ENCODE results near the gene CERS1. TPM values are rescaled to one million over a fixed set of nuclear protein-coding genes. Genes with fewer than 3 reads are reported as not detected.
A peak's percentile ranks its signal among the peaks of the same experiment; 100 is the strongest.

The CERS1 gene
- total and polyA plus RNA-seq, 4 donors, result 0.28 TPM; not detected in 3

DNA sequence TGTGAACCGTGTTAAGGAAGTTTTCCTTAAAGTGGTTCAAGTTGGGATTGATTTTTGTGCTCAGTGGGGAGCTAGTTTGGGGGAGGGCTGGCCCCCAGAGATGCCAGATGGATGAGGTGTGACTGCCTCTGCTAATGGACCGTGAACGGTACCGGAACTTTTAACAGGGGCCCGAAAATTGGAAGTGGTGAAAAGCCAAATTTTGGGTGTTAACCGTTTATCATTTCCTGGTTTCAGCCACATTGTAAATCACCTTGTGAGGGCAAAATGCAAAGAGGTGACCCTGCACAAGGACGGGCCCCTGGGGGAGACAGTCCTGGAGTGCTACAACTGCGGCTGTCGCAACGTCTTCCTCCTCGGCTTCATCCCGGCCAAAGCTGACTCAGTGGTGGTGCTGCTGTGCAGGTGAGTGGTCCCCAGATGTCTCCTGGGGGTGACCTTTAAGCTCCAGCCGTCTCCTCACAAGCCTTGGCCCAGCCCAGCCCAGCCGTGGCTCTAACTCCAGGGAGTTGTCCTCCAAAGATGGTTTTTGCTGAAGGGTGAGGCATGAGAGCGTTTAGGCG, 46.0 kb downstream of the CERS1 start:
- Histone ChIP-seq H3K4me3 (ENCODE audit: low read depth in 1 of 3, low read length in 3 of 3) (no peak overlapping the region), H3K27me3 (ENCODE audit: control insufficient read depth in 4 of 4, insufficient read depth in 4 of 4, low read length in 3 of 4) (no peaks in the 10 kb centered on the region), H3K27ac (ENCODE audit: low read depth in 1 of 2, low read length in 2 of 2) (peak overlapping the region; percentile 49 to 71), H3K9ac (ENCODE audit: low read depth in 1 of 2, low read length in 2 of 2) (no peak overlapping the region), H3K36me3 (ENCODE audit: control insufficient read depth in 4 of 4, insufficient read depth in 3 of 4, low read depth in 1 of 4, low read length in 3 of 4) (peaks cover 26 to 59% (median 37%) of the 10 kb centered on the region in 4 donors), H3K9me3 (ENCODE audit: control insufficient read depth in 4 of 4, low read length in 3 of 4) (no peaks in the 10 kb centered on the region), H3K4me1 (ENCODE audit: control insufficient read depth in 4 of 4, insufficient read depth in 4 of 4, low read length in 3 of 4) (peaks cover 0 to 28% (median 9%) of the 10 kb centered on the region in 4 donors)
- no peak for DNase-seq (ENCODE audit: low spot score)
- WGBS, result 78% methylated on average over 16 of the region's 16 CpGs
- TF ChIP-seq YY1 (IDR thresholded peaks at IDR 0.05) (no peak), TAF1 (conservative IDR thresholded peaks at IDR 0.05) (no peak), SP1 (IDR thresholded peaks at IDR 0.05) (no peak), ATF3 (IDR thresholded peaks at IDR 0.05) (no peak), FOXA2 (IDR thresholded peaks at IDR 0.05) (no peak), HNF4G (IDR thresholded peaks at IDR 0.05) (no peak), JUND (IDR thresholded peaks at IDR 0.05) (no peak), RAD21 (IDR thresholded peaks at IDR 0.05) (no peak), HNF4A (conservative IDR thresholded peaks at IDR 0.05) (no peak), EGR1 (IDR thresholded peaks at IDR 0.05; ENCODE audit: low read depth in 2 of 2) (no peak), ZBTB33 (IDR thresholded peaks at IDR 0.05) (no peak), GABPA (IDR thresholded peaks at IDR 0.05 in 1 of 2, conservative IDR thresholded peaks at IDR 0.05 in 1 of 2) (no peak), NR2F2 (IDR thresholded peaks at IDR 0.05) (no peak)
- TF ChIP-seq, protein P1, sequence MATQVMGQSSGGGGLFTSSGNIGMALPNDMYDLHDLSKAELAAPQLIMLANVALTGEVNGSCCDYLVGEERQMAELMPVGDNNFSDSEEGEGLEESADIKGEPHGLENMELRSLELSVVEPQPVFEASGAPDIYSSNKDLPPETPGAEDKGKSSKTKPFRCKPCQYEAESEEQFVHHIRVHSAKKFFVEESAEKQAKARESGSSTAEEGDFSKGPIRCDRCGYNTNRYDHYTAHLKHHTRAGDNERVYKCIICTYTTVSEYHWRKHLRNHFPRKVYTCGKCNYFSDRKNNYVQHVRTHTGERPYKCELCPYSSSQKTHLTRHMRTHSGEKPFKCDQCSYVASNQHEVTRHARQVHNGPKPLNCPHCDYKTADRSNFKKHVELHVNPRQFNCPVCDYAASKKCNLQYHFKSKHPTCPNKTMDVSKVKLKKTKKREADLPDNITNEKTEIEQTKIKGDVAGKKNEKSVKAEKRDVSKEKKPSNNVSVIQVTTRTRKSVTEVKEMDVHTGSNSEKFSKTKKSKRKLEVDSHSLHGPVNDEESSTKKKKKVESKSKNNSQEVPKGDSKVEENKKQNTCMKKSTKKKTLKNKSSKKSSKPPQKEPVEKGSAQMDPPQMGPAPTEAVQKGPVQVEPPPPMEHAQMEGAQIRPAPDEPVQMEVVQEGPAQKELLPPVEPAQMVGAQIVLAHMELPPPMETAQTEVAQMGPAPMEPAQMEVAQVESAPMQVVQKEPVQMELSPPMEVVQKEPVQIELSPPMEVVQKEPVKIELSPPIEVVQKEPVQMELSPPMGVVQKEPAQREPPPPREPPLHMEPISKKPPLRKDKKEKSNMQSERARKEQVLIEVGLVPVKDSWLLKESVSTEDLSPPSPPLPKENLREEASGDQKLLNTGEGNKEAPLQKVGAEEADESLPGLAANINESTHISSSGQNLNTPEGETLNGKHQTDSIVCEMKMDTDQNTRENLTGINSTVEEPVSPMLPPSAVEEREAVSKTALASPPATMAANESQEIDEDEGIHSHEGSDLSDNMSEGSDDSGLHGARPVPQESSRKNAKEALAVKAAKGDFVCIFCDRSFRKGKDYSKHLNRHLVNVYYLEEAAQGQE (IDR thresholded peaks at IDR 0.05), result no peak
- TF ChIP-seq, protein P2, sequence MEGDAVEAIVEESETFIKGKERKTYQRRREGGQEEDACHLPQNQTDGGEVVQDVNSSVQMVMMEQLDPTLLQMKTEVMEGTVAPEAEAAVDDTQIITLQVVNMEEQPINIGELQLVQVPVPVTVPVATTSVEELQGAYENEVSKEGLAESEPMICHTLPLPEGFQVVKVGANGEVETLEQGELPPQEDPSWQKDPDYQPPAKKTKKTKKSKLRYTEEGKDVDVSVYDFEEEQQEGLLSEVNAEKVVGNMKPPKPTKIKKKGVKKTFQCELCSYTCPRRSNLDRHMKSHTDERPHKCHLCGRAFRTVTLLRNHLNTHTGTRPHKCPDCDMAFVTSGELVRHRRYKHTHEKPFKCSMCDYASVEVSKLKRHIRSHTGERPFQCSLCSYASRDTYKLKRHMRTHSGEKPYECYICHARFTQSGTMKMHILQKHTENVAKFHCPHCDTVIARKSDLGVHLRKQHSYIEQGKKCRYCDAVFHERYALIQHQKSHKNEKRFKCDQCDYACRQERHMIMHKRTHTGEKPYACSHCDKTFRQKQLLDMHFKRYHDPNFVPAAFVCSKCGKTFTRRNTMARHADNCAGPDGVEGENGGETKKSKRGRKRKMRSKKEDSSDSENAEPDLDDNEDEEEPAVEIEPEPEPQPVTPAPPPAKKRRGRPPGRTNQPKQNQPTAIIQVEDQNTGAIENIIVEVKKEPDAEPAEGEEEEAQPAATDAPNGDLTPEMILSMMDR (IDR thresholded peaks at IDR 0.05; ENCODE audit: low read depth, low read length, missing input control), result no peak
- TF ChIP-seq, protein P3, sequence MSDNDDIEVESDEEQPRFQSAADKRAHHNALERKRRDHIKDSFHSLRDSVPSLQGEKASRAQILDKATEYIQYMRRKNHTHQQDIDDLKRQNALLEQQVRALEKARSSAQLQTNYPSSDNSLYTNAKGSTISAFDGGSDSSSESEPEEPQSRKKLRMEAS (IDR thresholded peaks at IDR 0.05), result no peak
